Lower leg skin (tissue), 3 donors: ENCODE data around the gene ALG6.

Source experiments
- CTCF ChIP-seq, 3 donors: fragments of 450-650 bp; IDR thresholded peaks; one replicate each; pipeline ENCODE4 v1.5.1; 2016; ENCODE audit warnings: antibody characterized with exemption in 3 of 3, mild to moderate bottlenecking in 3 of 3, moderate library complexity in 2 of 3
- POLR2A ChIP-seq, 2 donors: fragments of 450-650 bp; IDR thresholded peaks; one replicate each; pipeline ENCODE4 v1.6.1; 2016 to 2017; ENCODE audit warnings: antibody characterized with exemption in 2 of 2, mild to moderate bottlenecking in 1 of 2, moderate library complexity in 1 of 2

- TF ChIP-seq CTCF (IDR thresholded peaks at IDR 0.05) (no peak), POLR2A (IDR thresholded peaks at IDR 0.05) (no peak)
Observed at GRCh38 chr1:63368131-63368530, 704 bp downstream of the ALG6 start.
